ENCODE measurements around the gene KCNIP3.
"Not testable (repeated sequence)": the region's sequence is repeated elsewhere in the genome, so short reads cannot be mapped to it uniquely, and the experiment has no call there.

KCNIP3 gene

DNA sequence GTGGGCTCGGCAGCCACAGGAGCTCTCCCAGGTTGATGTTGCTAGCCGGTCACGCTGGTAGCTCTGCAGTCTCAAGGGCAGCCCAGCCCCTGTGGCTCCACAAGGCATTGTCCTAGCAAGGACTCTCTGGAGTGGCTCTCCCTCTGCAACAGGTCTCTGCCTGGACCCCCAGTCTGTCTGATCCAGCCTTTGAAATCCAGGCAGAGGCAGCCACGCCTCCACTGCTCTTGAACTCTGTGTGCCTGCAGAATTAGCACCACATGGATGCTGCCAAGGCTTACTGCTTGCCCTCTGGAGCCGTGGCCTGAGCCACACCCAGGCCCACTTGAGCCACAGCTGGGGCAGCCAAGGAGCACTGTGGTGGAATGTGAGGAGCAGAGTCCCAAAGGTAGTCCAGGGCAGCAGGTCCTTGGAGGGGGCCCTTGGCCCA, 62.4 kb downstream of the KCNIP3 start:
- DNase-seq (ENCODE audit: extremely low read depth in 1 of 2, low read depth in 1 of 2) = no peak

DNA sequence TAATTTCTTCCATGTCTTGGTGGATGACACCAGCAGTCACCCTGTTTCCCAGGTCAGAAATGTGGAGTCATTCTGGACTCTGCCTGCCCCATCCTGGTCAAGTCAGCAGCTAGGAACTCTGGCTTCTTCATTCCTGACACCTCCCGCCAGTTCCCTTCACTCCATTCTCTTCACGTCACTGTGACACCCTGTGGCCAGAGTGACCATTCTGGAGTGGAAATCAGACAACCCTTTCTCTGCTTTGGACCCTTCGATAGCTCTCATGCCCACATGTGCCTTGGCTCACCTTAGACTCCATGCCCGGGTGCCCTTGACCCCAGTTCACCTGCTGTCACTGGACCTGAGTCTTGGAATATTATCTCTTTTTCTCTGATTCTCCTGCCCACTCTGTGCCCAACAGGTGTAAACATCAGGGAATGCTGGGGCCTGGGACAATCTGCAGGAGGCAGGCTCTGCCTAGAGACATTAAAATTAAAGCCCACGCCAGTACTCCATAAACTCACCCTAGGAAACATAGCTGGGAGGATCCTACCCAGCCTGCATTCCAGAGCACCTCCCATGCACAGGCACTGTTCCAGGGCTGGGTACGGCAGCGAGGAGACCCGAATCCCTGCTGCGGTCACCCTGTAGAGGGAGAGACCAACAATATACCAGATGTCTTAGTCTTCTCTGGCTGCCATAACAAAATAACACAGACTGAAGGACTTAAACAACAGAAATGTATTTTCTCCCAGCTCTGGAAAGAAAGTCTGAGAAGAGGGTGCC, 64.3 kb downstream of the KCNIP3 start:
- DNase-seq (ENCODE audit: extremely low read depth in 1 of 2, low read depth in 1 of 2) = no peak

DNA sequence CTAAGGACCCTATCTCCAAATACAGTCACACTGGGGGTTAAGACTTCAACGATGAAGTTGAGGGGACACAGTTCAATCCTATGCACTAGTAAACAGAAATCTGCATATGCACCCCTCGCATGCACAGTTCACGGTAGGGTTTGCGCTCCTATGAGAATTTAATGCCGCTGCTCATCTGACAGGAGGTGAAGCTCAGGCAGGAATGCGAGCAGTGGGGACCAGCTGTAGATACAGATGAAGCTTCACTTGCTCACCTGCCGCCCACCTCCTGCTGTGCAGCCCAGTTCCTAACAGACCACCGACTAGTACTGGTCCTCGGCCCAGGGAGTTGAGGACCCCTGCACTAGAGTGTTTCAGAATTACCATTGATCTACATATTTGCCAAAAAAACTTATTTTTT, 65.3 kb downstream of the KCNIP3 start:
- no peak for DNase-seq (ENCODE audit: extremely low read depth in 1 of 2, low read depth in 1 of 2)

DNA sequence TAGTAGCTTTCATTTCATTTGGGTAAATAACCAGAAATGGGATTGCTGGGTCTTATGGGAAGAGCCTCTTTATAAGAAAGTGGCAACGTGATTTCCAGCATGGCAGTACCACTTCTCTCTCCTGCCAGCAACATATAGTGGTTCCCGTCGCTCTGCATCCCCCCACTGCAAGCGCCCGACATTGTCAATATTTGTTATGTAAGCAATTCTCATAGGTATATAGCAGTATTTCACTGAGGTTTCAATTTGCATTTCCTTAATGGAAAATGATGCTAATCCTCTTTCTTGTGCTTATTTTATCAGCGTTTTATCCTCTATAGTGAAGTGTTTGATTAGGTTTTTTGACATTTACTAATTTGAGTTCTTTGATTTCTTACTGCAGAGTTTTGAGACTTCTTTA, 69.4 kb downstream of the KCNIP3 start:
- DNase-seq (ENCODE audit: extremely low read depth in 1 of 2, low read depth in 1 of 2) = no peak

DNA sequence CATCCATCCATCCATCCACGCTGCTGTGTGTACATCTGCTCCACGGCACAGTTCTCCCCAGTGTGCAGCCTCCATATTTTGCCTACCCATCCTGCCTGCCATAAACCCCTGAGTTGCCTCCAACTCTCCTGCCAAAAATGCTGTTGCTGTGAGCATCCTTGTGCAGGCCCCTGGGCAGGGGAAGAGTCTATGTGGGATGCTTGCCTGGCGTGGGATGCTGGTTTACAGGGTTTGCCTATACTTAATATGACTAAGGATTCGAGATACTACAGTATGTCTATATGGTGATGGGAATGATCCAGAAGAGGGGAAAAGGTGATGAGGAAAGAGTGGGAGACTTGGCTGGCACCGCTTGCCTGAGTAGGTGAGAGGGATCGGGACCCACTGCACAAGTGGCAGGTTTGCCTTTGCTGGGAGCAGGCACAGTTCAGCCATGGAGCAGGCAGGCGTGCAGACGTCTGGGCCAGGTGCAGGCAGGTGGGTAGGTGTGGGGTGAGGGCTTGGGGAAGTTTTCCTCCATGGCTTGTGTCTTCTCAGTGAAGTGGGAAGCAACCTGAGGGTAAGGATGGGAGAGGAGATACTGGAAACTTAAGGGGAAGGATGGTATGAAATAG, 75.2 kb downstream of the KCNIP3 start:
- no peak for DNase-seq (ENCODE audit: extremely low read depth in 1 of 2, low read depth in 1 of 2)

DNA sequence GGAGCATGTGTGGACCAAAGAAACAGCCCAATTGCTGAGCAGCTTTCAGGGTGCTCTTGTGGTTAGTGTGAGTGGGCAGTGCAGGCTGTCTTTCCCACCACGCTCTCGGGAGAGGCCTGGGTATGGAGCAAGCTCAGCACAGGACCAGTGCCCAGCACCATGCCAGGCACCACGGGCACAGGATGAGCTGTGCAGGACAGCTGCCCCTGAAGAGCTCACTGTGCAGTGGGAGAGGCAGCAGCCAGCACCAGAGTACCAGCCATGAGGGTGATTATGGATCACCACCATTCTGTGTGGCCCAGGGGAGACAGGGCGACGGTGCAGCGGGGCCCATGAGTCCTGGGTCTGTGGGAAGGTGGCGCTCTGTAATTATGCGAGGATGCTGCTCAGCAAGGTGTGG, 75.7 kb downstream of the KCNIP3 start:
- no peak for DNase-seq (ENCODE audit: extremely low read depth in 1 of 2, low read depth in 1 of 2)

DNA sequence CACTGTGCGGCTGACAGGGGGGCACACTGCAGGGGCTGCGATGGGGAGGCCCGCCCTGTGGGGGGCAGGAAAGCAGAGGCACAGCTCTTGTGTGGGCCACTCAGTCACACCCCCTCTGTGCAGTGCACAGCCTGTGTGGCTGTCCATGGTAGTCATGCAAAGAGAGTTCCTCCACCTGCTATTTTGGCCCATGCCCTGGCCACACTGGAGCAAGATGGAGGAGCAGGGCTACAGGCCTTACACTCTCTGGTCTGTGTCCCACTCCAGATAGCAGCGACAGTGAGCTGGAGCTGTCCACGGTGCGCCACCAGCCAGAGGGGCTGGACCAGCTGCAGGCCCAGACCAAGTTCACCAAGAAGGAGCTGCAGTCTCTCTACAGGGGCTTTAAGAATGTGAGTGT, 76.9 kb downstream of the KCNIP3 start:
- no peak for DNase-seq (ENCODE audit: extremely low read depth in 1 of 2, low read depth in 1 of 2)

DNA sequence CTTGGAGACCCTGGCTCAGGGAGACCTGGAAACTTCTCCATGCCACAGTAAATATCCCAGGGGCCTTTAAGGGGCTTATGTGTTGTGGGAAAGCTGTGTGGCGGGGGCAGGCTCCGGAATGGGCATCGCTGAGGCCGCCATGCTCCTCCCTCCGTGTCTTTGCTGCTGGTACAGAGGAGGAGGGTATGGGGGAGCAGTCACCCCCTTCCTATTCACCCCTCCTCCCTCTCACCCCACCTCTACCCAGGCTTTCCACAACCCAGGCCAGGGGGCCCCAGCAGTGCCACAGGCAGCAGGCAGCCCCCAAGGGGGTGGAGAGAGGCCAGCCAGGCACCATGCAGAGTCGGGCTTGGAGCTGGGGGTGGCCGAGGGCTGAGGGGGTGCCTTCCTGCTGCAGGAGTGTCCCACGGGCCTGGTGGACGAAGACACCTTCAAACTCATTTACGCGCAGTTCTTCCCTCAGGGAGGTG, 77.3 kb downstream of the KCNIP3 start:
- no peak for DNase-seq (ENCODE audit: extremely low read depth in 1 of 2, low read depth in 1 of 2)

DNA sequence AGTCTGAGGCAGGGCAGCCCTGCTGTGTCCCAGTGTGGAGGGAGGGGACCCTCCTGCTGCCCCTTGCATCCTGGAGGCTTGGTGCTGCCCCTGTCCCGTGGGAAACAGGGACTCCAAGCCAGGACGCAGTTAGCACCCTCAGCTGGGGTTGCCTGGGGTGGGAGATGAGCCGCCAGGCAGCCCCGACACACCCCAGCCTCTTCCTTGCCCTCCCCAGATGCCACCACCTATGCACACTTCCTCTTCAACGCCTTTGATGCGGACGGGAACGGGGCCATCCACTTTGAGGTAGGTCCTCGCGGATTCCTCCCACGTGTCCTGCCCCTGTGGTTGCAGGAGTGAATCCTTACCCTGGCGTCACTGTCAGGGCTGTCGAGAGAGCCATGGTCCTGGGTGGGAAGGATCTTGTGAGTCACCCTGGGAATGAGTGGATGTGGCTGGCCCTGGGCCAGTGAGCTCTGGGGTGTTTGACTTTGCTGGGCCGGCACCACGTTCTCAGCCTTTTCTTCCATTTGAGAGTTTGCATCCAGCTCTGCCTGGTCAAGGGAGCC, 77.8 kb downstream of the KCNIP3 start:
- no peak for DNase-seq (ENCODE audit: extremely low read depth in 1 of 2, low read depth in 1 of 2)

DNA sequence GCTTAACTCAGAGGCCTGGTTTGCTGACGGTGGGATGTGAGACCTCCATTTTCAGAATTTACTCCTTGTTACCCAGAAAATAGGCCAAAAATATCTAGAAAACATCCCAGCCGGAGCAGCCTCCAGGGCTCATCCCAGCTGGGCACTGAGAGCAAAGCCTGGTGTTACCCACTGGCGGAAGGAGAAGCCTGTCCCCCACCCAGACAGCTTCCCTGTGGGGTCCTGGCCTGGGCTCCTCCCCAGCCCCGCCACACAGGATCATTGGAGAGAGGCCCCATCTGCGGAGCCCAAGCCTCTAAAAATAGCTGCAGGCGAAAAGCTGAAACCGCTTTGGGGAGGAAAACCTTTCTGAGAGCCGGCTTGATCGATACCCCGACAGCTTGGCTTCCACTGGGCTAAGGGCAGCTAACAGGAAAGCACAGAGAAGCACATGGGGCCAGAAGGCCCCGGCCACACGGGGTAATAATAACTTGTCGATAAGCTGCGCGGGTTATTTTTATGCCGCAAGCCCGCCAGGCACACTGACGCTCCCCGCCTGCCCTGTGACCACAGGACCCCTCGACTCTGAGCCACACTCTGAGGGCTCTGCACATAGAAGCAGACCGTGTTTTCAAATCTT, 78.5 kb downstream of the KCNIP3 start:
- no peak for DNase-seq (ENCODE audit: extremely low read depth in 1 of 2, low read depth in 1 of 2)

DNA sequence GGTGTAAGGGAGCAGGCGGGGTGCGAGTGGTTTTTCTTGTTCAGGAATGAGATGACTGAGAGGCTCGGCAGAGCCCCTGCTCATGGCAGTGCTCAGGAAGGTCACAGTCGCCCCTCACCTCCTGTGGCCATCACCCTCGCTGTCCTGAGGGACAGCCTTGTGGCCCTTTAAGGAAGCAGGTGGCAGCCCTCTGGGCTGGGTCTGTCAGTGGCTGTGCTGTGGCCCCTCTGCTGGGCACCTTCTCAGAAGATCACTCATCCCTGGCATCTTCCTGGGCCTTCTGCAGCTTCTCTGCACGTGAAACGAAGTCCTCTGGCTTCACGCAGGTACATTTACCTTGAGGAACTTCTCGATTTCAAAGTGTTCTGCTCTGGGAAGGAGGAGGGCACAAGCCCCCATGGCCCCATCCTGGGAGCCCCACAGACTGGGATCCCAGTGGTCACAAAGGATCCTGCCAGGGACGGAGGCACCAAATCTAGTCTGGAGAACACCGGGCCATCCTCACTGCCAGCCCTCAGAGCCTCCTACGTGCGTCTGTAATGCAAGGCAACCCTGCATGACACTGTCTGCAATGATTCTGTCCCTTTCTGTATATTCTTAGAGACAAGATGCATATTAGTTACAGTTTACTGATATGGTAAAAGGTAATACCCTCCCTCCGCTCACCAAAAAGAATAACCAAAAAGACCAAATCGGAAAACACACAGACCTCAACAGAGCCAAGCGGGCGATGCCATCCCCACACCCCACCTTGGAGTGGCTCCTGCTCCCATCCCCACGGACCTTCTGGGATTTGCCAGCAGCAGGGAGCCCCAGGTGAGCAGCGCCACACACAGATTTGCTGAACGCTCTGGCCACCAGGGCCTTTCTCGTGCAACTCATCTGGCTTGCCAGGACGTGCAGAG, 79.4 kb downstream of the KCNIP3 start:
- no peak for DNase-seq (ENCODE audit: extremely low read depth in 1 of 2, low read depth in 1 of 2)

DNA sequence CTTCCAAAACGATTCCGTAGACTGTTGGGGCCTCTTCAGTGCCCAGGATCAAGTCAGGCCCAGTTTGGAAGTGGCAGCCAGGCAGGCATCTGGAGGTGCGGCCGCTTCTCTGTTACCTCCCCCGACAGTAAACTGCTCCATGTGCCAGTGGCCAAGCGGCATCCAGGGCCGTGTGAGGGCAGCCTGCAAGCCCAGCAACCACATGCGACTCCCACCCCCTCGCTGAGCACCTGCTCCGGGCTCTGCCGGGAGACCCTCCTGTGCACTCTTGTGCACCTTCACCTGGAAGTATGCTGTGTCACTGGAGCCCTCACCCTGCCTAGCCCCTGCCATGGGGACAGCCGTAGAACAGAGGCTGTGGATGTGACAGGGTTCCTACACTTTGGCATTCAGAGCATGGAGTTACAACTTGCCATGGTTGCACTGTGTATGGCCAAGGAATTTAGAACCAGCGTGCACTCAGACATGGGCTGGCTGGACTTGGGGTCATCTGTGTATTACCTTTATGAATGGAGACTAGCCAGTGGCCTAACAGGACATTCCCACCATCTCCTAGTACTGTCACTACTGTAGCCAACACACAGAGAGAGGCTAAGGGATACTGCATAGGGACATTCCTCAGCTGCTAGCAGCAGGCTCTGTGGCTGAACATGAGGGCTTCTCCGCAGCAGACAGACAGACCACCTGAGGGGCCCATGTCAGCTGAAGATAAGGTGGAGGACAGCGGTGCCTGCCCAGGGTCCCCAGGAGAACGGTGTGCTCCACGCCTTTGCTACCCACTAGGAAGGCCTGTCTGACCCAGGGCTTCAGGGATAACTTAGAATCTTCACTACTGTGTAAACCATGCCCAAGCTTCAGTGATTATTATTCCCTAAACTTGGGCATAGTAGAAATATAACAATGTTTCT, 80.3 kb downstream of the KCNIP3 start:
- DNase-seq (ENCODE audit: extremely low read depth in 1 of 2, low read depth in 1 of 2) = no peak

DNA sequence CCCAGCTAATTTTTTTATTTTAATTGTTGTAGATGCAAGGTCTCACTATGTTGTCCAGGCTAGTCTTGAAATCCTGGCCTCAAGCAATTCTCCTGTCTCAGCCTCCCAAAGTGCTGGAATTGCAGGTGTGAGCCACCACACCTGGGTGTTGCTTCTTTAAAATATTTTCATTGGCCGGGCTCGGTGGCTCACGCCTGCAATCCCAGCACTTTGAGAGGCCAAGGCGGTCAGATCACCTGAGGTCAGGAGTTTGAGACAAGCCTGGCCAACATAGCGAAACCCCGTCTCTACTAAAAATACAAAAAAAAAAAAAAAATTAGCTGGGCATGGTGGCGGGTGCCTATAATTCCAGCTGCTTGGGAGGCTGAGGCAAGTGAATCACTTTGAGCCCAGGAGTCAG, 81.1 kb downstream of the KCNIP3 start:
- DNase-seq (ENCODE audit: extremely low read depth in 1 of 2, low read depth in 1 of 2) = not testable (repeated sequence)

DNA sequence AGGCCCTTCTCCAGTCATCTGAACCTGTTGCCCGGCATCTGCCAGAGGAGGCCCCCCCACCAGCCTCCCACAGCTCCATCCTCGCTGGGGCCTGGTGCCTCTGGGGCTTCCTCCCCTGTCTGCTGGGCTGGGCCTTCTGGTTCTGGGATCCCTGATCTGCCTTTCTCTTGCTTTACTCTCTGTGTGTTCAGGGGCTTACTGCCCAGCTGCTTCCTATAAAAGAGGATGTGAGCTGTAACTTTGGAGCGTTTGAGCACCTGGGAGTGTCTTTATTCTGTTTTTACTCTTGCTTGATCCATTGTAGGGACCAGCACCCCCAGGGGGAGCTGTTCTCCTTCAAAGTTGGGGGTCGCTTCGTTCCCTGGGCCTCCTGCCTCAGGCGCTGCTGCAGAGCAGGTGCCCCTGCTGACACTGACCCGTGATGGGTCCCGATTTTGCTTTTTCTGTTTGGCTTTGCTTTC, 82.3 kb downstream of the KCNIP3 start:
- DNase-seq (ENCODE audit: extremely low read depth in 1 of 2, low read depth in 1 of 2) = no peak

DNA sequence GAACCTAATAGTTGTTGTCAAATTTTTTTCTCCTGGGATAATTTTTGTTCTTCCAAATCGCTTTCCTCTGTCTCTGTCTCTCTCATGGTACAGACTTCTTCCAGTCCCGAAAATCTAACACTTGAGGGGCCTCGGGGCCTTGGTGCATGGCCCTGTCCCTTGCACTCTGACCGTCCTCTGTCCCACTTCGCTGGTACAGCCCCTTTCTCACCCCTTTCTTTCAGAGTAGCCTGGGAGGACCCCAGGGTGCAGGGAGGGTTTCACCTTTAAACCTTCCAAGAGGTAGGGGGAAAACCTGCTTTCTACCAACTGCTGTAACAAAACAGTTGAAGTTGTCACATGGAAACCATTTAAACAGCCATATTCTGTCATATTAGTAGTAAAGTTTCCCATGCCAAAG, 83.1 kb downstream of the KCNIP3 start:
- DNase-seq (ENCODE audit: extremely low read depth in 1 of 2, low read depth in 1 of 2) = no peak

DNA sequence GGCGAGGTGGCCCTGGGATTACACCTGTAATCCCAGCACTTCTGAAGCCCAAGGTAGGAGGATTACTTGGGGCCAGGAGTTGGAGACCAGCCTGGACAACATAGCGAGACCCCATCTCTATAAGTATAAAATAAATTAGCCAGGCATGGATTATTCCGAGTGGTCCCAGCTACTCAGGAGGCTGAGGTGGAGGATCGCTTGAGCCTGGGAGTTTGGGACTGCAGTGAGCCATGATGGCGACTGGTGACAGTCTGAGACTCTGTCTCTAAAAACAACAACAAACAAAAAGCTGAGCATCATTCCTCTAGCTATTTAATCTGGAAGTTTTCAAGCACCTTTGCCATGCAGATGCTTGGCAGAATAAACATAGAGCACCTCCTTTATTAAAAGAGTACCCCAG, 83.6 kb downstream of the KCNIP3 start:
- DNase-seq (ENCODE audit: extremely low read depth in 1 of 2, low read depth in 1 of 2) = no peak

DNA sequence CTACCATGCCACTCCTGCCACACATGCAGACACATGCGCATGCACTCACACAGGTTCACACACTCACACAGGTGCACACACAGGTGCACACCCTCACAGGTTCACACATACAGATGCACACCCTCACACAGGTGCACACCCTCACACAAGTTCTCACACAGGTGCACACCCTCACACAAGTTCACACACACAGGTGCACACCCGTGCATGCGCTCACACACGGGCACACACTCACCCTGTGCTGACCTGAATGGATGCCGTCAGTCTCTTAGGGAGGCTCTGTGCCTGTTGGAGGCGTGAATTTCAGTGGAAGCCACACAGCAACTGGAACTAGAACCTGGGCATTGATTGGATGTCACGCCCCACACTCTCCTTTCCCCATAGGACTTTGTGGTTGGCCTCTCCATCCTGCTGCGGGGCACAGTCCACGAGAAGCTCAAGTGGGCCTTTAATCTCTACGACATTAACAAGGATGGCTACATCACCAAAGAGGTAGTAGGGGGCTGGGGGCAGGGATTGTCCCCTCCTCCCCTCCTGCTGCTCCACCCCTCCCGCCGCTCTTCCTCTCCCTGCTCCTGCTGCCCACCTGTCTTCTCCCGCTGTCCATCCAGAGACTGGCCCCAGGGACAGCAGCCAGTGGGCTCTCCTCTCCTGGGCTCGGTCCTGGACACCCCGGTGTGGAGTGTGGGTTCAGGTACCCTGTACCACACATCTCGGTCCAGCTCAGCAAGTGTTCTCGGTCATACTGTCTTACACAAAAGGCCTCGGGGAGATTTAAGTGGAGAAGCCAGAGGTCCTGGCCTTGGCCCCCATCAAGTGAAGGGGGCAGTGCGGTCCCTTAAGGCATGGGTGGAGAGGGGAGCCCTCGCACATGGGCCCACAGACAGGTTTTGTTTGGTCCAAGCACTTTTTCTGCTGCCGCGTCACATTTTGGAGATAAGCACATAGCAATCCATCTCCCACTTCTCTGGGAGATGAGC, 84.4 kb downstream of the KCNIP3 start:
- DNase-seq (ENCODE audit: extremely low read depth in 1 of 2, low read depth in 1 of 2) = no peak

DNA sequence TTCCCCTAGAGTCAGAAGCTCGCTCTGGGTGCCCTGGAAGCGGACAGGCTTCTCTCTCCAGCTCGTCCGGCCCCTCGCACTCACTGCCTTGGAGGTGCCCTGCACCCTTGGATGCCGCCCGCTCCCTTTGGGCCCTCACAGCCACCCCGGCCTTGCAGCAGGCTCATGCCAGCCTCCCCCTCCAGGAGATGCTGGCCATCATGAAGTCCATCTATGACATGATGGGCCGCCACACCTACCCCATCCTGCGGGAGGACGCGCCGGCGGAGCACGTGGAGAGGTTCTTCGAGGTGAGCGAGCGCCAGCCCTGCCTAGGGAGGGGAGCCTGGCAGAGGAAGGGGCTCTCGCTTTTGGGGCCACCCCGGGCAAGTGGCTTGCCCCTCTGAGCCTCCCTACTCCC, 85.0 kb downstream of the KCNIP3 start:
- no peak for DNase-seq (ENCODE audit: extremely low read depth in 1 of 2, low read depth in 1 of 2)
